HG03139 (cell line): ENCODE data around the gene FOXE1.

Experiments used
- ATAC-seq: cut with Tn5 transposase; IDR thresholded peaks from one replicate; pipeline ENCODE4 v1.9.1; 2021; ENCODE audit not compliant: unreplicated experiment

FOXE1 gene

DNA sequence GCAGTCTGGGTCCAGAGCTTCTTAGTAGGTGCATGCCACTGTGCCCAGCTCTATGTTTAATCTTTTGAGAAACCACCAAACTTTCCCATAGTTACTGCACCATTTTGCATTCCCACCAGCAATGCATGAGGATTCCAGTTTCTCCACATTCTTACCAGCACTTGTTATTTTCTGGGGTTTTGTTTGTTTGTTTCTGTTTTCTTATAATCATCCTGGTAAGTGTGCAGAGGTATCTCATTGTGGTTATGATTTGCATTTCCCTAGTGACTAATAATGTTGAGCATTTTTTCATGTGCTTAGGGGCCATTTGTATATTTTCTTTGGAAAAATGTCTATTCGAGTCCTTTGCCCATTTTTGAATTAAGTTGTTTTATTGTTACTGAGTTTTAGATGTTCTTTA, 11.4 kb downstream of the FOXE1 start:
- ATAC-seq: no peak

GRCh38 chr9:97866300-97866699, 13.3 kb downstream of the FOXE1 start:
- ATAC-seq: no peak

DNA sequence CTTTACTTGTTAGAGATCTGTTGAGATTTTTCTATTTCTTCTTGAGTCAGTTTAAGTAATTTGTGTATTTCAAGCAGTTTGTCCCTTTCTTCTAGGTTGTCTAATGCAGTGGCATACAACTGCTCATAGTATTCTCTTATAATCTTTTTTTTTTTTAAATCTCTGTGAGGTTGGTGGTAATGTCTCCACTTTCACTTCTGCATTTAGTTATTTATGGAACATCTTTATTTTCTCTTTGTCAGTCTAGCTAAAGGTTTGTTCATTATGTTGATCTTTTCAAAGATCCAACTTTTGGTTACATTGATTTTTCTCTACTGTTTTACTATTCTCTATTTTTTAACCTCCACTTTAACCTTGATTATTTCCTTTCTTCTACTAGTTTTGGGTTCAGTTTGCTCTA, 13.8 kb downstream of the FOXE1 start:
- no peak for ATAC-seq

- no peak for ATAC-seq
Observed at GRCh38 chr9:97868859-97869258, 15.8 kb downstream of the FOXE1 start.

- no peak for ATAC-seq
Observed at GRCh38 chr9:97873425-97873824, 20.4 kb downstream of the FOXE1 start.

GRCh38 chr9:97873882-97874281, 20.9 kb downstream of the FOXE1 start:
- no peak for ATAC-seq

DNA sequence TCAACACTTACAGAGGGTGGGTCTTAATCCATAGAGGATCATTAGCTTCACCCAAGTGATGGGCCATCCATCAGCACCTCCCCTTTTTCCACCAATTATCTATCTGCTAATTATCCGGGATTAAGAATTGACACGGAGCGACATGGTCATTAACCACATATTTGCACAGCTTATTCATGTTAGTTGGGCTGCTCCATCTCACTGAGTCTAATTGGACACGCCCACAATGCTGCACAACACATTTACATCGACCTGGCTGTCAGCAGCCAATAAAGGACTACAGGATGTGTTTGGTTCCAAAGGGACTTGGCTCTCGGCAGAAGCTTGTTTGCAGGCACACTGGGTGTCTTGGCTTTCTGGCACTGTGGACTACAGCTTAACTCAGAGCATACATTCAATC, 21.6 kb downstream of the FOXE1 start:
- ATAC-seq: no peak

GRCh38 chr9:97875111-97875510, 22.1 kb downstream of the FOXE1 start:
- ATAC-seq: no peak

DNA sequence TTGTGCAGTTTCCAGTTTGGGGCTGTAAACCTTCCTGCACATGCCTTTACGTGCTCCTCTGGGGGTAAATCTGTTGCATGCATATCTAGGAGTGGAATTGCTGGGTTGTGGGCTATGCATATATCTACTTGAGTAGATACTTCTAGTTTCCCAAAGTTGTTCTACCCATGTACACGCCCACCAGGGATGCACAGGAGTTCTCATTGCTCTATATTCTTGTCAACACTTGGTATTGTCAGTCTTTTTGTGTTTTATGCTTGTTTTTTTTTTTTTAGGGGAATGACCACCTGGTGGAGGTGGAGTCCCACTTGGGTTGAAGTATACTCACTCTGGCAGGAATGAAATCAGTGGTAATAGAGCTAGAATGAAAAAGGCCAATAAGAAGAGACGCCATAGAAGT, 23.0 kb downstream of the FOXE1 start:
- ATAC-seq: no peak

GRCh38 chr9:97880336-97880735, 27.3 kb downstream of the FOXE1 start:
- no peak for ATAC-seq

GRCh38 chr9:97889941-97890887, 37.2 kb downstream of the FOXE1 start:
- ATAC-seq: no peak

DNA sequence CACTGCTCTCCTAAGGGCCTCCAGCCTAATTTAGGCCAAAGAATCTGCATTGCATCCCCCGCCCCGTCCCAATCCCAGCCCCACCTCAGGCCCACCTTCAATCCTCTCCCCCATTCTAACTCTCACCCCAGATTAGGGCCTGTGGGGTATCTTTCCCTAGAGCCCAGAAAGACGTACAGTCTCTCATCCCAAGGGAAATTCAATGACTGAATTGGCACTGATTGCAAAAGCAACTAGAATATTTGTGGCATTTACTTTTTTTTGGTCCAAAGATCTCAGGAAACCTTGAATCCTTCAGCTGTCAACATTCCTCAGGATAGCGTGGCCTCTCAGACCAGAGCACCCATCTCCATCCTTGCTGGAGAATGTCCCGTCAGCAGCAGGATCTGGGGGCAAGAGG, 38.7 kb downstream of the FOXE1 start:
- ATAC-seq: no peak

DNA sequence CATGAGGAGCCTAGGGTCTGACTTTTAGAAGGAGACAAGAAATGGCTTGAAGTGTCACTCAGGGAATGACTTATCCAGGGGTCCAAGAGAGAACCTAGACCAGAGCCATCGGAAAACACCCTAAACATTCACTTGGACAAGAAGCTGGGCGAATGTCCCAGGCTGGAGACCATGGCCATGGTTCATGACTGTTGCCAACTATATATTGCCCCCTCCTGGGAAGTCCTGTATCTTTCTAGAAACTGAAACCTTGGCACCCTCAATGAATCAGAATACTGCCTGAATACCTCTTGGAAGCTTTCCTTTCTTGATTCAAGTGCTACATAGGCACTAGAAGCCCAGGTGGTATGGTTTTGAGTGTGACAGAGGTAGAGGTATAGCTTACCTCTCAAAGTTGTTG, 39.4 kb downstream of the FOXE1 start:
- no peak for ATAC-seq

DNA sequence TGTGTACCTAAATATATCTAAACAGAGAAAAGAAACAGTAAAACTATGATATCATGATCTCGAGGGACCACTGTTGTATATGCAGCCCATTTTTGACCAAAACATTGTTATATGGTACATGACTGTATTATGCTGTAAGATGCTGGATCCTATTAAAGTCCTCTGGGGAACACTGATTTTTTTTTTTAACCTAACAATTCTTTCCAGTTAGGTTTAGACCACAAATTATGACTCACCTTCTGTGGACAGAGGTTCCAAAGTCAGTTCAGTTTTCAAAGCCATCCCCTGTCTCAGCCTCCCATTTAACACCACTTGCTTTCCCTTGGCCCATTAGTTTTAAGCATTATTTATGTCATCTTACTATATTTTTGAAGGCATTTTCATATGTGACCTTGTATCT, 42.2 kb downstream of the FOXE1 start:
- no peak for ATAC-seq

DNA sequence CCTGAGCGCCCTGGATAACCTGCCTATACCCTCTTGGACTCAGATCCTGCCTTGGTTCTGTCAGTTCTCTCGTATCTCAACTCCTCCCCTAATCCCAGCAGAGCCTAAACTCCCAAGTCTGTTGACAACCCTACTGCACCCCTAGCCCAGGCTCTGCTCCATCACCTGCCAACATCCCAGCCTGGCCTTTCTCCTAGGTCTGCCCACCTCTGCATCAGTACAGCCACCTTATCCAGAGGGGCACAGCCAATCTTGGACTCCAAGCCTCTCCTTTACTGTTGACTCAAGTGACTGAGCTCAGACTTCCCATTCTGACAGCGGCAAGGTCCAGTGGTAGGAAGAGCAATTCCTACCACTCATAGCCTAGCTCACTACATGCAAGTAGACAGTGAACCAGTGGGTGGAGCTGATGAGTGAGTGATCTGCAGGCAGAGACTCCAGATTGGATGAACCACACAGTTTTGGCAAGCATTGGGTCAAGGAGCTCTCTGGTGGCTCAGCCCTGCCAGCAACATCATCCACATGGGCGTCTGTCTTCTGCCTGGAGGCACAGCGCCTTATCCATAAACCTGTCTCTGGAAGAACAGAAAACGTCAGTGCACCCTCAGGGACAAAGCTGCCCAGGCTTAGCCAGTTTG, 42.8 kb downstream of the FOXE1 start:
- no peak for ATAC-seq

DNA sequence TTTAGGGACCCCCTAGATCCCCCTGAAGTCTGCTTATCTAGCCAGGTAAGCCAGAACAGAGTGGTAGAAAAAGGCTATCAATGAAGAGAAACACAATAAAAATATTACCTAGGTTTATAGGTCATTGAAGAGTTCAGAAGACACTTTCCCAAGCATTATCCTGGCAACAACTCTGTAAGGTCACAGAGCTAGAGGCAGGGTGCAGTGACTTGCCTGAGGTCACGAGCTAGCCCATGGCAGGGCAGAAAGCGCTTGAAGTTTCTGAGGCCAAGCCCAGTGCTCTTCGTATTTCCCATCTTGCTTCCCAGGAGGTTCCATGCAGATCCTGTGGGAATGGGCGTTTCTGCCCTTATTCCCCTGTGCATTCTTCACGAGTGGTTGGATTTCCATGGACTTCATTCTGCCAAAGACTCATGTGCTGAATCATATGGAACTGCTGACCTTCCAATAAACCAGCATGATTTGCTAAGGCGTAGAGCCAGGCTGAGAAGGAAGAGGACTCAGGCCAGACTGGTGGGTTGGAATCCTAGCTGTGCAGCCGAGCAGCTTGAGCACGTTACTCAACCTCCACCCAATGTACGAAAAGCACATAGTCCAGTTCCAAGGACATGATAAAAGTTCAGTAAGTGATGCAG, 47.2 kb downstream of the FOXE1 start:
- ATAC-seq: no peak

DNA sequence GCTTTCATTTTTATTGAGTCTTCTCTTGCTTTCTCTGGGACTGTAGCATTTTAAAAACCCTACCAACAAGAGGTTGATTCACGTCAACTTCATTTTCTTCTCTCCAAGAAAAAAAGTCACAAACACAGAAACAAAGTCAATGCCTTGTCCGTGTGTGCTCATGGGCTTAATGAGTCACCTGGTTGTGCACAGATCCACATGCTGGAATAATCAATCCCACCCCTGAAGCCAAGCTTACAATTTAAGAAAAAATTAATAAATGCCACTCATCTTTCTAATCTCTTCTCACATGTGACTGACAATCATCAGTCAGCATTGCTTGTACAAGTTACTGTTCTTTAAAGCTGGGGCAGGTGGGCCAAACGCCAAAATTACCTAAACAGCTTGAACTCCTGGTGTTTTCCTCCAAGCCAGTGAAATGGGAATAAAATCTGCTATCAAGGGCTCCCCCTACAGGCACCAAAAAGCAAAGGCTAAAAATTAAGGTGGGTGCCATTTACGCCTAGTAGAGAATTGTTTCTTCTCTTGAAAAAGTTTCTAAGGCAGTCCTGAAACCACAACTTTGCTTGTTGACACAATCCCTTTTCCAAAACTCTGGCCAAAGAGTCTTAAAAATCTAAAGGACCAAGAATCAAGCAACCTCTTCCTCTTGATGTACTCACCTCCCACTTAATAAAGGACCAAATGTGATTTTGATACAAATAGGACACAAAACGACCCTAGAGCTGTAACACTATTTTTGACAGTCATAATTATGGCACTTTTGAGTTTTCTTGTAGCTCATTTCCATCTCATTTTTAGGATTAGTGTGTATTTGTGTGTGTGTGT, 47.9 kb downstream of the FOXE1 start:
- no peak for ATAC-seq

DNA sequence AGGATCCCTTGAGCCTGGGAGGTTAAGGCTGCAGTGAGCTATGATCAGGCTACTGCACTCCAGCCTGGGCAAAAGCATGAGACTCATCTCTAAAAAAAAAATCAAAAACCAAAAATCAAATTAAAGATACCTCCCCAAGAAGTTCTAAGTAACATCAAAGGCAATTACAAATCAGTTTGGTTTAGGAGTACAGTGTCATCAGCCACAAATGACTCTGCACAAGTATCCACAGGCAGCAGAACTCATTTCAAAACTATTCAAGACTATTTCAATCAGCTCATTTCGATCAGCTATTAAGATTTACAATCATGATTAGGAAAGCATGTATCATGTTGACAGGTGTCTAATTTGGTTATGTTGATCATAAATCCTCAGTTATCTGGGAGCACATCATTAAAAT, 50.2 kb downstream of the FOXE1 start:
- ATAC-seq: no peak

GRCh38 chr9:97904725-97905124, 51.7 kb downstream of the FOXE1 start:
- no peak for ATAC-seq

DNA sequence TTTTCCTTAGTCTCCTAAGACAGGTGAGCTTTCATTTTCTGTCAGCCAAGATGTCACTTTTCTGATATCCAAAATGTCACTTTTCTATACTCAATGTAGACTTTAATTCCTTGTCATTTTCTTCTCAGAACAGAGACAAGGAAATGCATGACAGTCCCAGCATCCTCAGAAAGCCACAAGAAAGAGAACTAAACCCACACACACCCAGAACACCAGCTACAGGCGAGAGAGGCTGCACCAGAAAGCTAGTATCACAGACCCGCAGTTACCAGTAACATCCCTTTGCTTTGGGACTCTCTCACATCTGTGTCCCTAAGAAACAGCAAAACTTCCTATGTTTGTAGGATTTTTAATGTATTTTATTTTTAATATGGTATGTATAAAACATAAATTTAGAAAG, 52.2 kb downstream of the FOXE1 start:
- ATAC-seq: no peak
